ENCODE measurements around the gene DAG1. TPM values are rescaled to one million over a fixed set of nuclear protein-coding genes. Genes with fewer than 3 reads are reported as not detected.

The DAG1 gene
- total RNA-seq, 1 experiment from 2014 or later: 93.0 TPM

DNA sequence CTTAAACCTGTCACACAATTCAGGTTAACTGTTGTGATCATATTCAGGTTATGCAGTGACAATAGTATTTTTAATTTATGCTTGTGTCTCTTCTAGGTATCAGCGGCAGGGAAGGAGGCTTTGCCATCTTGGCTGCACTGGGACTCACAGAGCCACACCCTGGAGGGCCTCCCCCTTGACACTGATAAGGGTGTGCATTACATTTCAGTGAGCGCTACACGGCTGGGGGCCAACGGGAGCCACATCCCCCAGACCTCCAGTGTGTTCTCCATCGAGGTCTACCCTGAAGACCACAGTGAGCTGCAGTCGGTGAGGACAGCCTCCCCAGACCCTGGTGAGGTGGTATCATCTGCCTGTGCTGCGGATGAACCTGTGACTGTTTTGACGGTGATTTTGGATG is 60.6 kb downstream of the DAG1 start:
- Histone ChIP-seq H2BK20ac (ENCODE audit: low read depth, low read length, poor library complexity, severe bottlenecking) (no peak overlapping the region), H3K56ac (ENCODE audit: insufficient read length, low read depth, low read length) (no peak overlapping the region), H2BK120ac (ENCODE audit: low read depth, low read length, poor library complexity, severe bottlenecking) (no peak overlapping the region), H3K79me1 (ENCODE audit: insufficient read depth, low read depth, low read length, poor library complexity, severe bottlenecking) (no peaks in the 10 kb centered on the region), H2BK5ac (ENCODE audit: insufficient read length, low read length) (no peak overlapping the region), H3K23me2 (ENCODE audit: insufficient read length, low read depth, low read length, poor library complexity, severe bottlenecking) (no peaks in the 10 kb centered on the region), H4K8ac (replicated peaks; ENCODE audit: insufficient read length, low read depth, low read length) (no peak overlapping the region), H3K18ac (ENCODE audit: insufficient read length, low read depth, low read length) (no peak overlapping the region), H4K5ac (ENCODE audit: insufficient read length, low read depth, low read length) (no peak overlapping the region), H3K27ac (ENCODE audit: insufficient read length, low read depth, low read length) (no peak overlapping the region), H4K91ac (ENCODE audit: insufficient read length, low read depth, low read length) (no peak overlapping the region), H3K4me1 (ENCODE audit: insufficient read depth, low read length) (no peaks in the 10 kb centered on the region), H3K9ac (ENCODE audit: extremely low read depth, insufficient read length, low read length) (no peak overlapping the region), H3K14ac (ENCODE audit: insufficient read depth, low read length) (no peak overlapping the region), H2AFZ (ENCODE audit: low read length) (no peak overlapping the region), H3T11ph (ENCODE audit: low read length) (no peak overlapping the region), H2BK15ac (ENCODE audit: low read depth, low read length) (no peak overlapping the region), H3K4me2 (ENCODE audit: insufficient read depth, insufficient read length, low read length) (no peak overlapping the region), H3K27me3 (ENCODE audit: insufficient read depth, low read length) (no peaks in the 10 kb centered on the region), H3K79me2 (ENCODE audit: insufficient read depth, low read length) (no peaks in the 10 kb centered on the region), H3K9me3 (ENCODE audit: control insufficient read depth, low read depth, low read length) (no peaks in the 10 kb centered on the region), H2AK5ac (ENCODE audit: insufficient read length, low read length) (no peak overlapping the region), H4K20me1 (ENCODE audit: control insufficient read depth, insufficient read depth, insufficient read length) (no peaks in the 10 kb centered on the region), H3K23ac (ENCODE audit: insufficient read length, low read depth, low read length) (no peak overlapping the region), H3K4ac (ENCODE audit: low read depth, low read length) (no peak overlapping the region), H2BK12ac (ENCODE audit: insufficient read length, low read depth, low read length) (no peak overlapping the region)
- no peak for DNase-seq
- H3K9me3 Mint-ChIP-seq: no peaks in the 10 kb centered on the region
- peaks cover 9 to 14% of the 10 kb centered on the region in 2 experiments for H3K4me1 Mint-ChIP-seq
- H3K27ac Mint-ChIP-seq: no peak overlapping the region
- H3K36me3 Mint-ChIP-seq (ENCODE audit: insufficient read depth in 1 of 3, low read depth in 3 of 3): peaks cover 20 to 42% (median 42%) of the 10 kb centered on the region in 3 experiments; a peak in 6 of 7 replicates
- TF ChIP-seq, protein P1, sequence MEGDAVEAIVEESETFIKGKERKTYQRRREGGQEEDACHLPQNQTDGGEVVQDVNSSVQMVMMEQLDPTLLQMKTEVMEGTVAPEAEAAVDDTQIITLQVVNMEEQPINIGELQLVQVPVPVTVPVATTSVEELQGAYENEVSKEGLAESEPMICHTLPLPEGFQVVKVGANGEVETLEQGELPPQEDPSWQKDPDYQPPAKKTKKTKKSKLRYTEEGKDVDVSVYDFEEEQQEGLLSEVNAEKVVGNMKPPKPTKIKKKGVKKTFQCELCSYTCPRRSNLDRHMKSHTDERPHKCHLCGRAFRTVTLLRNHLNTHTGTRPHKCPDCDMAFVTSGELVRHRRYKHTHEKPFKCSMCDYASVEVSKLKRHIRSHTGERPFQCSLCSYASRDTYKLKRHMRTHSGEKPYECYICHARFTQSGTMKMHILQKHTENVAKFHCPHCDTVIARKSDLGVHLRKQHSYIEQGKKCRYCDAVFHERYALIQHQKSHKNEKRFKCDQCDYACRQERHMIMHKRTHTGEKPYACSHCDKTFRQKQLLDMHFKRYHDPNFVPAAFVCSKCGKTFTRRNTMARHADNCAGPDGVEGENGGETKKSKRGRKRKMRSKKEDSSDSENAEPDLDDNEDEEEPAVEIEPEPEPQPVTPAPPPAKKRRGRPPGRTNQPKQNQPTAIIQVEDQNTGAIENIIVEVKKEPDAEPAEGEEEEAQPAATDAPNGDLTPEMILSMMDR (conservative IDR thresholded peaks at IDR 0.05): no peak
- no peak overlapping the region for H3K4me3 Mint-ChIP-seq
- H3K27me3 Mint-ChIP-seq (ENCODE audit: low read depth): no peaks in the 10 kb centered on the region
- no CpG with 5 or more reads among the region's 8 CpGs for WGBS (ENCODE audit: extremely low coverage, insufficient read length, low lambda C conversion rate)

All from H9 (cell line).